ENCODE measurements around the gene ZNF138. TPM values are rescaled to one million over a fixed set of nuclear protein-coding genes. Genes with fewer than 3 reads are reported as not detected.
"Not testable (repeated sequence)": the region's sequence is repeated elsewhere in the genome, so short reads cannot be mapped to it uniquely, and the experiment has no call there.

Gene ZNF138
- total RNA-seq, 3 donors from 2014 or later = 10.6 to 40.8 (median 31.1) TPM

- DNase-seq (ENCODE audit: low spot score in 2 of 2) = no peak
- H3K36me3 ChIP-seq = no peaks in the 10 kb centered on the region
- H3K4me3 ChIP-seq = no peak overlapping the region
- intact Hi-C loops (cut with DNase I; ENCODE audit: low total_unique reads) = no loop called here
- H3K4me1 ChIP-seq = peaks cover 0 to 9% of the 10 kb centered on the region in 2 donors
- no peak overlapping the region for H3K27ac ChIP-seq
- no peaks in the 10 kb centered on the region for H3K27me3 ChIP-seq
- TF ChIP-seq POLR2AphosphoS5 (IDR thresholded peaks at IDR 0.05) (no peak), CTCF (IDR thresholded peaks at IDR 0.05) (no peak), POLR2A (IDR thresholded peaks at IDR 0.05) (no peak)
- H3K9me3 ChIP-seq = no peaks in the 10 kb centered on the region
Observed at GRCh38 chr7:64793106-64793755, 997 bp upstream of the ZNF138 start.

- peaks cover 0 to 9% of the 10 kb centered on the region in 2 donors for H3K4me1 ChIP-seq
- no peak for DNase-seq (ENCODE audit: low spot score in 2 of 2)
- no peak overlapping the region for H3K27ac ChIP-seq
- H3K9me3 ChIP-seq = no peaks in the 10 kb centered on the region
- H3K36me3 ChIP-seq = no peaks in the 10 kb centered on the region
- no peaks in the 10 kb centered on the region for H3K27me3 ChIP-seq
- TF ChIP-seq POLR2A (IDR thresholded peaks at IDR 0.05) = no peak
- TF ChIP-seq POLR2AphosphoS5 (IDR thresholded peaks at IDR 0.05) = no peak
- TF ChIP-seq CTCF (IDR thresholded peaks at IDR 0.05) = no peak
- intact Hi-C loops (cut with DNase I; ENCODE audit: low total_unique reads) = no loop called here
- peak overlapping the region; percentile 78 to 80 (median 79) for H3K4me3 ChIP-seq
Observed at GRCh38 chr7:64795176-64795575, 948 bp downstream of the ZNF138 start.

GRCh38 chr7:64799169-64799568 is 4.9 kb downstream of the ZNF138 start:
- H3K27me3 ChIP-seq; intact Hi-C loops (cut with DNase I; ENCODE audit: low total_unique reads); H3K4me1 ChIP-seq; H3K9me3 ChIP-seq; H3K27ac ChIP-seq; H3K4me3 ChIP-seq; DNase-seq (ENCODE audit: low spot score in 2 of 2); H3K36me3 ChIP-seq: not testable (repeated sequence)

- no peaks in the 10 kb centered on the region for H3K9me3 ChIP-seq
- TF ChIP-seq POLR2AphosphoS5 (IDR thresholded peaks at IDR 0.05) (no peak), CTCF (IDR thresholded peaks at IDR 0.05) (no peak), POLR2A (IDR thresholded peaks at IDR 0.05) (no peak)
- H3K4me1 ChIP-seq = no peaks in the 10 kb centered on the region
- intact Hi-C loops (cut with DNase I; ENCODE audit: low total_unique reads) = no loop called here
- no peak for DNase-seq (ENCODE audit: low spot score in 2 of 2)
- H3K4me3 ChIP-seq = no peak overlapping the region
- H3K27ac ChIP-seq = no peak overlapping the region
- H3K27me3 ChIP-seq = no peaks in the 10 kb centered on the region
- H3K36me3 ChIP-seq = no peaks in the 10 kb centered on the region
Observed at GRCh38 chr7:64802699-64803098, 8.5 kb downstream of the ZNF138 start.

- H3K27me3 ChIP-seq = no peaks in the 10 kb centered on the region
- TF ChIP-seq POLR2A (IDR thresholded peaks at IDR 0.05) (no peak), POLR2AphosphoS5 (IDR thresholded peaks at IDR 0.05) (no peak)
- DNase-seq (ENCODE audit: low spot score in 2 of 2) = no peak
- intact Hi-C loops (cut with DNase I; ENCODE audit: low total_unique reads) = no loop called here
- H3K9me3 ChIP-seq = no peaks in the 10 kb centered on the region
- no peak overlapping the region for H3K4me3 ChIP-seq
- H3K4me1 ChIP-seq = no peaks in the 10 kb centered on the region
- H3K36me3 ChIP-seq = no peaks in the 10 kb centered on the region
- no peak overlapping the region for H3K27ac ChIP-seq
Observed at GRCh38 chr7:64807731-64808365, 13.6 kb downstream of the ZNF138 start.

GRCh38 chr7:64811767-64812166 is 17.5 kb downstream of the ZNF138 start:
- intact Hi-C loops (cut with DNase I; ENCODE audit: low total_unique reads) = no loop called here
- no peaks in the 10 kb centered on the region for H3K27me3 ChIP-seq

More at GRCh38 chr7:64811767-64812166, 17.5 kb downstream of the ZNF138 start:
- Histone ChIP-seq H3K4me1 (no peaks in the 10 kb centered on the region), H3K36me3 (no peaks in the 10 kb centered on the region), H3K9me3 (no peaks in the 10 kb centered on the region), H3K4me3 (no peak overlapping the region), H3K27ac (no peak overlapping the region)
- no peak for DNase-seq (ENCODE audit: low spot score in 2 of 2)
- TF ChIP-seq CTCF (IDR thresholded peaks at IDR 0.05) (no peak), POLR2AphosphoS5 (IDR thresholded peaks at IDR 0.05) (no peak), POLR2A (IDR thresholded peaks at IDR 0.05) (no peak)
